Upper lobe of right lung (tissue), 1 donor: ENCODE data around the gene CLEC20A. TPM values are rescaled to one million over a fixed set of nuclear protein-coding genes. Genes with fewer than 3 reads are reported as not detected.
"Not testable (repeated sequence)": the region's sequence is repeated elsewhere in the genome, so short reads cannot be mapped to it uniquely, and the experiment has no call there.

Experiments
- ATAC-seq: fragments of 200-7000 bp; cut with Tn5 transposase; one replicate; pipeline ENCODE4 v1.9.1; 2020; ENCODE audit warnings: mild to moderate bottlenecking, moderate library complexity
- DNase-seq: peaks from one replicate; pipeline ENCODE4 v3.0.0-alpha.2; 2020
- H3K27ac ChIP-seq: fragments of 200-600 bp; one replicate; pipeline ENCODE4 v1.8.0; 2022
- H3K27me3 ChIP-seq: fragments of 200-600 bp; one replicate; pipeline ENCODE4 v1.8.0; 2022; ENCODE audit warnings: mild to moderate bottlenecking
- H3K36me3 ChIP-seq: fragments of 200-600 bp; one replicate; pipeline ENCODE4 v1.8.0; 2022
- H3K4me1 ChIP-seq: fragments of 200-600 bp; one replicate; pipeline ENCODE4 v1.8.0; 2022
- H3K4me3 ChIP-seq: fragments of 200-600 bp; one replicate; pipeline ENCODE4 v1.8.0; 2022; ENCODE audit warnings: mild to moderate bottlenecking
- H3K9me3 ChIP-seq: fragments of 200-600 bp; one replicate; pipeline ENCODE4 v1.8.0; 2022
- CTCF ChIP-seq: fragments of 200-600 bp; IDR thresholded peaks from one replicate; pipeline ENCODE4 v1.8.0; 2022; ENCODE audit warnings: antibody characterized with exemption
- intact Hi-C: fragments of 100-400 bp; cut with DNase I; formaldehyde crosslinking; loops from one replicate; pipeline ENCODE4 v1.11.0; 2022
- total RNA-seq: library from RNA; stranded (reverse); fragmentation: NEBNext Ultra II Directional; extraction: Animal tissue kit (Norgen Biotek cat#: 25700); gene quantifications from one replicate; pipeline ENCODE4 v1.2.1, GENCODE V29; 2021
- donor health status: DM: no; HTN: yes; CAD: no; lungs with severe emphysema.

CLEC20A gene
- total RNA-seq, 1 donor from 2014 or later: not detected

GRCh38 chr1:178506177-178506576 lies 9.4 kb upstream of the CLEC20A start:
- ATAC-seq (no peak), DNase-seq (no peak)
- Histone ChIP-seq H3K36me3 (no peaks in the 10 kb centered on the region), H3K4me1 (no peaks in the 10 kb centered on the region), H3K27ac (no peak overlapping the region), H3K4me3 (no peak overlapping the region), H3K9me3 (no peaks in the 10 kb centered on the region), H3K27me3 (no peaks in the 10 kb centered on the region)
- TF ChIP-seq CTCF: no peak
- intact Hi-C loops: no loop called here

GRCh38 chr1:178504286-178504685 lies 7.5 kb upstream of the CLEC20A start:
- H3K9me3 ChIP-seq: no peaks in the 10 kb centered on the region
- intact Hi-C loops: no loop called here
- no peak for TF ChIP-seq CTCF
- H3K4me1 ChIP-seq: no peaks in the 10 kb centered on the region
- no peaks in the 10 kb centered on the region for H3K27me3 ChIP-seq
- no peak for DNase-seq
- no peaks in the 10 kb centered on the region for H3K36me3 ChIP-seq
- no peak overlapping the region for H3K27ac ChIP-seq
- no peak overlapping the region for H3K4me3 ChIP-seq
- ATAC-seq: no peak

- no peaks in the 10 kb centered on the region for H3K27me3 ChIP-seq
- intact Hi-C loops: no loop called here
- no peaks in the 10 kb centered on the region for H3K9me3 ChIP-seq
- TF ChIP-seq CTCF: no peak
- no peak for DNase-seq
- no peaks in the 10 kb centered on the region for H3K36me3 ChIP-seq
- no peak for ATAC-seq
- H3K27ac ChIP-seq: no peak overlapping the region
- no peaks in the 10 kb centered on the region for H3K4me1 ChIP-seq
- no peak overlapping the region for H3K4me3 ChIP-seq
Measured at GRCh38 chr1:178503849-178504248, 7.1 kb upstream of the CLEC20A start.

GRCh38 chr1:178503316-178503715 lies 6.6 kb upstream of the CLEC20A start:
- H3K4me3 ChIP-seq, H3K27me3 ChIP-seq, ATAC-seq, H3K9me3 ChIP-seq, H3K4me1 ChIP-seq, H3K36me3 ChIP-seq, DNase-seq, H3K27ac ChIP-seq, intact Hi-C loops: not testable (repeated sequence)

GRCh38 chr1:178502856-178503255 lies 6.1 kb upstream of the CLEC20A start:
- H3K27ac ChIP-seq: no peak overlapping the region
- intact Hi-C loops: no loop called here
- no peaks in the 10 kb centered on the region for H3K36me3 ChIP-seq
- H3K4me3 ChIP-seq: no peak overlapping the region
- H3K9me3 ChIP-seq: no peaks in the 10 kb centered on the region
- no peak for DNase-seq
- H3K4me1 ChIP-seq: no peaks in the 10 kb centered on the region
- no peak for ATAC-seq
- no peaks in the 10 kb centered on the region for H3K27me3 ChIP-seq
- TF ChIP-seq CTCF: no peak

- ATAC-seq (no peak), DNase-seq (no peak)
- intact Hi-C loops: no loop called here
- Histone ChIP-seq H3K4me3 (no peak overlapping the region), H3K27me3 (no peaks in the 10 kb centered on the region), H3K36me3 (no peaks in the 10 kb centered on the region), H3K9me3 (no peaks in the 10 kb centered on the region), H3K27ac (no peak overlapping the region), H3K4me1 (no peaks in the 10 kb centered on the region)
- TF ChIP-seq CTCF: no peak
Measured at GRCh38 chr1:178502330-178502714, 5.6 kb upstream of the CLEC20A start.
